Osteocyte (in vitro differentiated cells): ENCODE measurements around the gene JAG1. TPM values are rescaled to one million over a fixed set of nuclear protein-coding genes. Genes with fewer than 3 reads are reported as not detected.

ENCODE experiments used
- DNase-seq: peaks from one replicate; pipeline ENCODE4 v3.0.0; 2021; ENCODE audit warnings: mixed read lengths; ENCODE audit not compliant: unreplicated experiment; ENCODE audit errors: extremely low spot score
- H3K27ac Mint-ChIP-seq: one replicate; pipeline ENCODE4 v1.8.0; 2021; ENCODE audit warnings: mild to moderate bottlenecking, mixed read lengths; ENCODE audit not compliant: unreplicated experiment
- H3K27me3 Mint-ChIP-seq: one replicate; pipeline ENCODE4 v1.8.0; 2021; ENCODE audit warnings: mixed read lengths; ENCODE audit not compliant: unreplicated experiment
- H3K36me3 Mint-ChIP-seq: one replicate; pipeline ENCODE4 v1.8.0; 2021; ENCODE audit warnings: mixed read lengths; ENCODE audit not compliant: unreplicated experiment
- H3K4me1 Mint-ChIP-seq: one replicate; pipeline ENCODE4 v1.8.0; 2021; ENCODE audit warnings: mixed read lengths; ENCODE audit not compliant: unreplicated experiment
- H3K4me3 Mint-ChIP-seq: one replicate; pipeline ENCODE4 v1.8.0; 2021; ENCODE audit warnings: mild to moderate bottlenecking, moderate library complexity, mixed read lengths; ENCODE audit not compliant: unreplicated experiment
- H3K9me3 Mint-ChIP-seq: one replicate; pipeline ENCODE4 v1.8.0; 2021; ENCODE audit warnings: mixed read lengths; ENCODE audit not compliant: unreplicated experiment
- CTCF ChIP-seq: fragments of 200-600 bp; sonication (generic); IDR thresholded peaks from 2 replicates; pipeline ENCODE4 v1.5.0; 2021; ENCODE audit warnings: antibody characterized with exemption, mild to moderate bottlenecking, moderate library complexity
- total RNA-seq: library from RNA; stranded (reverse); gene quantifications from 2 replicates; pipeline ENCODE4 v1.2.1, GENCODE V29; 2021

Gene JAG1
- total RNA-seq, 1 donor from 2014 or later: 254 TPM

GRCh38 chr20:10707791-10708190 lies 34.0 kb upstream of the JAG1 start:
- H3K9me3 Mint-ChIP-seq: peaks cover 5% of the 10 kb centered on the region
- no peak for DNase-seq
- no peak overlapping the region for H3K27ac Mint-ChIP-seq
- no peaks in the 10 kb centered on the region for H3K27me3 Mint-ChIP-seq
- peaks cover 40% of the 10 kb centered on the region for H3K4me1 Mint-ChIP-seq
- H3K4me3 Mint-ChIP-seq: no peak overlapping the region
- TF ChIP-seq CTCF: no peak
- H3K36me3 Mint-ChIP-seq: no peaks in the 10 kb centered on the region

GRCh38 chr20:10707068-10707467 lies 33.3 kb upstream of the JAG1 start:
- Mint-ChIP-seq H3K4me3 (no peak overlapping the region), H3K9me3 (peaks cover 5% of the 10 kb centered on the region), H3K4me1 (peaks cover 39% of the 10 kb centered on the region), H3K36me3 (no peaks in the 10 kb centered on the region), H3K27me3 (no peaks in the 10 kb centered on the region), H3K27ac (no peak overlapping the region)
- TF ChIP-seq CTCF: no peak
- DNase-seq: no peak

GRCh38 chr20:10706460-10706811 lies 32.6 kb upstream of the JAG1 start:
- no peak for DNase-seq
- peaks cover 35% of the 10 kb centered on the region for H3K4me1 Mint-ChIP-seq
- H3K27ac Mint-ChIP-seq: no peak overlapping the region
- no peaks in the 10 kb centered on the region for H3K27me3 Mint-ChIP-seq
- TF ChIP-seq CTCF: no peak
- no peak overlapping the region for H3K4me3 Mint-ChIP-seq
- H3K36me3 Mint-ChIP-seq: no peaks in the 10 kb centered on the region
- H3K9me3 Mint-ChIP-seq: peaks cover 5% of the 10 kb centered on the region

- no peaks in the 10 kb centered on the region for H3K36me3 Mint-ChIP-seq
- peaks cover 5% of the 10 kb centered on the region for H3K9me3 Mint-ChIP-seq
- no peak for DNase-seq
- H3K4me3 Mint-ChIP-seq: no peak overlapping the region
- H3K27ac Mint-ChIP-seq: no peak overlapping the region
- no peaks in the 10 kb centered on the region for H3K27me3 Mint-ChIP-seq
- H3K4me1 Mint-ChIP-seq: peaks cover 30% of the 10 kb centered on the region
- no peak for TF ChIP-seq CTCF
Observed at GRCh38 chr20:10705801-10706459, 32.1 kb upstream of the JAG1 start.

GRCh38 chr20:10701607-10702006 lies 27.8 kb upstream of the JAG1 start:
- H3K27ac Mint-ChIP-seq: no peak overlapping the region
- no peaks in the 10 kb centered on the region for H3K27me3 Mint-ChIP-seq
- peaks cover 5% of the 10 kb centered on the region for H3K9me3 Mint-ChIP-seq
- H3K36me3 Mint-ChIP-seq: no peaks in the 10 kb centered on the region
- no peak overlapping the region for H3K4me3 Mint-ChIP-seq
- no peak for DNase-seq
- TF ChIP-seq CTCF: no peak
- H3K4me1 Mint-ChIP-seq: peaks cover 2% of the 10 kb centered on the region
